COLO668 (cell line): ENCODE results near the gene DAAM2.

Source experiments
- DNase-seq: peaks from one replicate; lab custom pipeline; 2025; ENCODE audit not compliant: unreplicated experiment; lab: John Stamatoyannopoulos, UW

DAAM2 gene

GRCh38 chr6:39881851-39882530 is 89.8 kb downstream of the DAAM2 start:
- no peak for DNase-seq

GRCh38 chr6:39882531-39882899 is 90.3 kb downstream of the DAAM2 start:
- DNase-seq, result no peak

DNA sequence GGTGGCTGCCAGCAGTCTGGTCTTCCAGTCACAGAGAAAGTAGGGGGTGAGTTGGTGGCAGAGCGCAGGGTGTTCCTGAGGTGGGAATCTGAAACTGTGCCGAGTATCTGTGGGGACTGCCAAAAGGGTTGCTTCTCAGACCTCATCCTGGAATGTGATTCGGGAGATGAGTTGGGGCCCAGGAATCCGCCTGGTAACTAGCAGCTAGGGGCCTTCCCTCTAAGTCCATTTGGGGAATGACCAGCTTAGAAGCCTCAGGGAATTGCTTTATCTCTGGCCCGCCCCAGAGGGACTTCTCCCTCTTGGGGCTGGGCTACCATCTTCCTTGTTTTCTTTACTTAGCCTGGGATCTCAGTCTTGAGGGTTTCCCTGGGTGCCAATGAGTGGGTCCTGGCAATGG is 92.5 kb downstream of the DAAM2 start:
- no peak for DNase-seq

DNA sequence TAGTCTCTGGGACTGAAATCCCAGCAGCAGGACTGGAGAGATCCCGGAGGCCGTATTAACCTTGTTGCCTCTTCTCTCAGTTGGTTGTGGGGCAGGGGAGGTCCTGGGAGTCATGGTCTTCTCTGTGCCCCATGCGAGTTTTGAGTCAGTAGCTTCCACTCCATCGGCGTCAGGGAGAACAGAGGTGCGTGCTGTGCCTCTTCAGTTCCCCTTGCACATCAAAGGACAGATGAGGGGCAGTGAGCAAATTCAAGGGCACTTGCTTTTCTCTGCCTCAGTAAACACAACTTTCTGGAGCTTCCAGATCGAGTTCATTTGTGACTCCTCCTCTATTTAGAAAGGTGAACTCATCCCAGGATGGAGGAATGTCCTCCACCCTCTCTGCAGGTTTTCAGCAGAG is 93.5 kb downstream of the DAAM2 start:
- DNase-seq, result no peak

- DNase-seq, result no peak
Observed at GRCh38 chr6:39886871-39887270, 94.7 kb downstream of the DAAM2 start.

DNA sequence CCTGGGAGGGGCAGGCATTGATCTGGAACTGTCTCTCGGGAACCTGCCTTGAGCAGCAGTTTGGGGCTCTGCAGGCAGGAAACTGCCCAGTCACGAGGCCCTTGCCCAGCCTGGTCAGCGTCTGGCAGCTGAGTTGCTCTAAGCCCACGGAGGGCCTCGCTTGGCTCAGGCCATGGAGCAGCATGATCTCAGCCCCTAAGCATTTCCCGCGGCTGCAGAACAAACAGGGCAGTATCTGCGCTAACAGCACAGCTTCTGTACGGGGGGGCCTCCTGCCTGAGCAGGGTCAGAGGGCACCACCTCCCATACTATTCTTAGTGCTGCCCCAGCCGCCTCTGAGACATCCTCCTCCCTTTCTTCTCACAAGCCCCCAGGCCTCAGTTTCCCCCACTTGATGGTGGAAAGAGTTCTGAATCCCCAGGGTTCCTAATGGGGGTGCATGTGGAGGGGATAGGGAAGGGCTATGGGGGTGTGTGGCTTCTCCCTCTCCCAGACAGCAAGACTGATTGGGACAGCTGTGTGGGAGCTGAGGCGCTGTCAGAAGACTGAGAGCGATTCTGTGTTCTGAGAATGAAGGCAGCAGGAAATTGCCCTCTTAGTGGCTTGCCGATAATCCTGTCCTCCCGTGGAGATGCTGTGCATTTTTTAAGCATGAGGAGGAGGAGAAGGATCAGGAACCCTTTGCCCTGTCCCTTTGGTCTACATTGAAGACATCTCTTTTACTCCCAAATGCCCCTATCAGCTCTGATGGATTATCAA is 95.7 kb downstream of the DAAM2 start:
- DNase-seq, result peak; percentile 4

GRCh38 chr6:39889229-39889628 is 97.1 kb downstream of the DAAM2 start:
- DNase-seq, result no peak

- DNase-seq, result no peak
Observed at GRCh38 chr6:39891353-39891752, 99.2 kb downstream of the DAAM2 start.

GRCh38 chr6:39891976-39892375 is 99.8 kb downstream of the DAAM2 start:
- no peak for DNase-seq

GRCh38 chr6:39892490-39893129 is 100.4 kb downstream of the DAAM2 start:
- DNase-seq, result peak; percentile 23

- no peak for DNase-seq
Observed at GRCh38 chr6:39893286-39893685, 101.1 kb downstream of the DAAM2 start.

DNA sequence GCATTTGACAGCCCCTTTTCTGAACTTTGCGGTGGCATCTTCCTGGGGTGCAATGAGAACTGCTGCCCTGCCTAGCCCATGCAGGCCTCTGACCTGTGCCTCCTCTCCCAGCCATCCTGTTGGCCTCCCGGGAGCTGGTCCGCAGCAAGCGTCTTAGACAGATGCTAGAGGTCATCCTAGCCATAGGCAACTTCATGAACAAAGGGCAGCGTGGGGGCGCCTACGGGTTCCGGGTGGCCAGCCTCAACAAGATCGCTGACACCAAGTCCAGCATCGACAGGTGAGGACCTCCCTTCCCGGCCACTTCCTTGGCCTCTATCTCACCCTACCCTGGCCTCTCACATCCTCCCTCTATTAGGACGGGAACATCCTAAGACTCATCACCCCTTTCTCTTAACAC is 104.5 kb downstream of the DAAM2 start:
- no peak for DNase-seq

GRCh38 chr6:39897698-39898097 is 105.5 kb downstream of the DAAM2 start:
- DNase-seq, result peak; percentile 37

- no peak for DNase-seq
Observed at GRCh38 chr6:39898625-39899024, 106.4 kb downstream of the DAAM2 start.

GRCh38 chr6:39899554-39900295 is 107.5 kb downstream of the DAAM2 start:
- no peak for DNase-seq

DNA sequence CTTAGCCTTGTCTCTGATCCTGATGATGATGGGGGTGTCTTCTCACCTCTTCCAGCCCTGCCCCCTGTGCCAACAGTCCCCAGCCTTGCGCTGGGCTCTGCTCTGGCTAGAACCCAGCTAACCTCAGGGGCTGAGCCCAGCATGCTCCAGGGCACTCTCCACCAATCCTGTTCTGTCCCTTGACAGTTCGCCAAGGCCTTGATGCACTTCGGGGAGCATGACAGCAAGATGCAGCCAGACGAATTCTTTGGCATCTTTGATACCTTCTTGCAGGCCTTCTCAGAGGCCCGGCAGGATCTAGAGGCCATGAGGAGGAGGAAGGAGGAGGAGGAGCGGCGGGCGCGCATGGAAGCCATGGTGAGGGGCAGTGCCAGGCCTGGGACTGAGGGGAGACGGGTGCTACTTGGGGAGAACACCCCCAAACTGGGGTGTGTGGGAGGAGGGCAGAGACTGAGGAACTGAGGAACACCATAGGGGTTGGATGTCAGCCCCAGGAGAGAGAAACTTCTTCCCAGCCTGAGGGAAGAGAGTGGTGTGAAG is 109.0 kb downstream of the DAAM2 start:
- DNase-seq, result no peak

GRCh38 chr6:39901670-39902069 is 109.5 kb downstream of the DAAM2 start:
- DNase-seq, result no peak

GRCh38 chr6:39902136-39902535 is 110.0 kb downstream of the DAAM2 start:
- DNase-seq, result no peak

DNA sequence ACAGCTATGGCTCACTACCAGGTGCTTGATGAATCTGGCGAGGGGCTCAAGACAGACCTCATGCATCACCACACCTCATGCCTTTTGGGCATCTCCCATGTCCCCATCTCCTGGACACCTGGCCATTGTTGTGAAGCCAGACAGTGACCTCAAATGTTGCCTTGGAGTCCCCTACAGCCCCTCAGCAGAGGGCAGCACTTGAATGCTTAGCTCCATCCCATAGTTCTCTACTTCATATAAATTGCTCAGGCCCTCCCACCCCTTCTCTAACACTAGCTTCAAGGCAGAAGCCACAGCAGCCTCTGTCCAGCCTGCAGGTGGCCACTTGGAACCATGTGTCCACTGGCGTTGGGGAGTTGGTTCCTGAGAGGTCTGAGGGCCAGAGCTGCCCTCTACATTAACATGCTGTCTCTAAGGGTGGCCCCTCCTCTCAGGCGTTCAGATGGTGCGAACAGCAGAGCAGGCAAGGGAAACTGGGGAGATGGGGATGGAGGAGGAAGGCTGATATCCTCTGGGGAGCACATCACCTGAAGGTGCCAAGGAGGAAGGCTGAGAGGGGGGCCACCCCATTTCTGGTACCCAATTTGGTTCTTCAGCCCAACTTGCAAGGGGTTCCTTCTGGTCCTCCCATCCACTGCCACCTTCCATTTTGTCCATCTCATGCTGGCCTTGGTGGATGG is 110.8 kb downstream of the DAAM2 start:
- DNase-seq, result no peak

DNA sequence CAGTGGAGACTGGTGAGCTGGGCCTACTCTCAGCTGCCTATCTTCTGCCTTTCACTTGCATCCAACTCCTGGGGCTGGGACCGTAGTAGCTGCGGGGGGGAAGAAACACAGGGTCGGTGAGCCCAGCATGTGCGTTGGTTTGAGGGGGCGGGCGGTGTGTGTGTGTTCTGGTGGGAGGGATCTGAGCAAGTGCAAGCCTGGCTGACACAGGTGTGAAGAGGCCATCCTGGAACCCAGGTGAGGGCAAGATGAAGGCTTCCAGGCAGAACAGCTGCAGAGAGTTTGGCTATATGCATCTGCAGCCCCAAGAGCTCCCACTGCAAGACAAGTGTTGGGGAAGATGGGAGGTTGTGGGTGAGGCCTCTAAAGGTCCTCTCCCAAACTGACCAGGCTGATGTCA is 111.5 kb downstream of the DAAM2 start:
- DNase-seq, result no peak
